Measurements from ENCODE around the gene IMPDH1.

DNA sequence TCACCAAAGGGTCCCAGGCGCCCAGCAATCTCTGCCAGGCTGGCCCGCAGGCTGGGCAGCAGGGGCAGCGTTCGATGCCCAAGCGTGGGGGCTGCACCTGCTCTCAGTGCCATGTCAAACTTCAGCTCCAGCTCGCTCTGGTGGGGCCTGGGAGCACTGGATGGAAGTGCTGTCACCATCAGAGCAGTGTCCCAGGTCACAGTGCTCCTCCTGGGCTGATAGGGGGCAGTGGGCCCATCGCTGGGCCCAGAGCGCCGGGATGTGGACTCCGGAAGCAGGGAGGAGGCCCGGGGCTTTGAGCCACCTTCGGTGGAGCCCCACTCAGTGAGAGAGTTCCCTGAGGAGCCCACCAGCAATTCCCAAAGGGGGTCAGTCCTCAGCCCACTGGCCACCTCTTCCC, 50.4 kb downstream of the IMPDH1 start:
- TF ChIP-seq EZH2 (IDR thresholded peaks at IDR 0.05): no peak
- TF ChIP-seq POLR2AphosphoS5 (IDR thresholded peaks at IDR 0.05; ENCODE audit: borderline replicate concordance, low read depth, low read length): no peak
- no peak for TF ChIP-seq FOXP2 (optimal IDR thresholded peaks at IDR 0.05; ENCODE audit: control extremely low read depth, extremely low read length, insufficient read depth)
